ENCODE data around the gene DAZAP1.

- TF ChIP-seq SUZ12 (IDR thresholded peaks at IDR 0.05; ENCODE audit: extremely low read depth, insufficient read depth, insufficient read length) (no peak), ZNF274 (IDR thresholded peaks at IDR 0.05; ENCODE audit: low read depth, low read length) (no peak)
Observed at GRCh38 chr19:1453525-1454364, 46.4 kb downstream of the DAZAP1 start.
